DLD1 (cell line): ENCODE measurements around the gene TRIM24.
"Not testable (repeated sequence)": the region's sequence is repeated elsewhere in the genome, so short reads cannot be mapped to it uniquely, and the experiment has no call there.

Source experiments
- in situ Hi-C: cut with HindIII; loops from 2 replicates; pipeline ENCODE4 v1.10.0; 2017; ENCODE audit warnings: low sequenced_read_pairs

TRIM24 gene

DNA sequence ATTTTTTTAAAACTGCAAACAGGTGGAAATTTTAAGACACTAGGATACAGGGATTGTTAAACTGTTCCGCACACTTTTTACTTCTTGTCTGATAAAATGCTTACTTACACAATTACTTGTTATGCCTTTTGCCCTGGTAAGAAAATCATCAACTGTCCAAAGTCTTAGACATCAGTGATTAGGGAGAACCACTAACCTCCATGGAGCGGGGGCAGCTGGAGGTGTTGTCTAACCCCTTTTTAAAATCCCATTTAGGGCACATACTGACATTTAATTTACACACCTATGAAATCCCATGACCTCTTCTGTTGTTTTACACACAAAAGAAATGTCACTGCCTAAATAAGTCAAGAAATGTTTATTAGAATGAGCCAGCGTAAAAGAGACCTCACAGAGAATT is 65.7 kb downstream of the TRIM24 start:
- in situ Hi-C loops: no loop called here

DNA sequence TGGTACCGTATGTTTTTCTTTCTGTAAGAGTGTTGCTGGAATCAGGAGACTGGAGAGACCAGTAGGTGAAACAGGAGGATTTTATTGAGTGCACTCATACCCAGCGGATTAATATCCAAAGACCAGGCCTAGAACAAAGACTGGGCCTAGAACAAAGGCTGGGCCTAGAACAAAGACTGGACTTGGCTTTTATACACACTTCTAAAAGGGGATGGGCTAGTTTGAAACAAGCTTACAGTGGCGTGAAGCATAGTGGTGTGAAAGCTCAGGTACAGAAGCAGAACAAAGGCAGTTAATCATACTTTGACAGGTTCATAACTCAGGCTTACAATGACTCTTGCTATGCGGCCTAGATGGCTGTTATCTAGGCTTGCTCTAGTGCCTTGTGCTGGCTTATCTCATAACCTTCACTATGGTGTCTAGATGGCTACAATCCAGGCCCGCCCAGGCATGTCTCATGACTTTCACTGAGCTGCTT is 67.7 kb downstream of the TRIM24 start:
- in situ Hi-C loops: no loop called here

DNA sequence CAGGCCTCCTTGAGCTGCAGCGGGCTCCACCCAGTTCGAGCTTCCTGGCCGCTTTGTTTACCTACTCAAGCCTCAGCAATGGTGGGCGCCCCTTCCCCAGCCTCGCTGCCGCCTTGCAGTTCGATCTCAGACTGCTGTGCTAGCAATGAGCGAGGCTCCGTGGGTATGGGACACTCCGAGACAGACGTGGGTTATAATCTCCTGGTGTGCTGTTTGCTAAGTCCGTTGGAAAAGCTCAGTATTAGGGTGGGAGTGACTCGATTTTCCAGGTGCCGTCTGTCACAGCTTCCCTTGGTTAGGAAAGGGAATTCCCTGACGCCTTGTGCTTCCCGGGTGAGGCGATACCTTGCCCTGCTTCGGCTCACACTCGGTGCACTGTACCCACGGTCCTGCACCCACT is 76.8 kb downstream of the TRIM24 start:
- in situ Hi-C loops: not testable (repeated sequence)

DNA sequence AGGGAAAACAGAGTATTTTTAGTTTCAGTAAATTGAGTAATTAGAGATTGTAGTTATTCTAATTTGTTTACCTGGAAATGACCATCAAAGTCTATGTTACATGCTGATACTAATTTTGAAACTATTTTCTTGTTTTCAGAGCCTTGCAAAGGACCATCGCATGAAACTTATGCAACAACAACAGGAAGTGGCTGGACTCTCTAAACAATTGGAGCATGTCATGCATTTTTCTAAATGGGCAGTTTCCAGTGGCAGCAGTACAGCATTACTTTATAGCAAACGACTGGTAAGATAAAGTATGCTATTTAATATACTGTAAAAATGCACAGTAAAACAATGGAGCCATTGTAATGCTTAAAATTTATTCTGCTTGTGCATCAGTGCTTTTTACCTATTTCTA is 78.5 kb downstream of the TRIM24 start:
- in situ Hi-C loops: no loop called here

DNA sequence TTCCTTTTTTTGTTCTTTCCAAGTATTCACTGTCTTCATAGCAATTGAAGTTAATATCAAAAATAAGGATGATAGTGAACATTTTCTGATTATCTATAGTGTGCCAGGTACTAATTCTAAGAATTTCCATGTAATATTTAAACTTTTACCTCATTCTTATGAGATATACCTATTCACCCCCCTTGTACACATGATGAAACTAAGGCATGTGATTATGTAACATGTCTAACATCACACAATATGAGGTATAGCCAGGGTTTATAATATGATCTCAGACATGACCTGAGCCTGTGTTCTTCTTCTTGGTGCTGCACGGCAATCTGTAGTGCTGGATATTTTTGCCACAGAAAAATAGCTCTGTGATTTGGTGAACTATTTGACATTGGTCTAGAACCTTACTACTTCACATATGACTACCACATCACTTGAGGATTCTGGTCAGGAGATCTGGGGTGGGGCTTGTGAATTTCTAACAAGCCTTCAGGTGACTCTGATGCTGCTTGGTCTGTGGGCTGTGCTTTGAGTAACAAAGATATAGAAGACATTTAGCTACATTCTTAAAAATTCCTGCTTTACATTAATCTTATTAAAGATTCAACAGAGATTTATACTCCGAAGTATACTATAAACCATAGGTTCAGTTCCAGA is 79.1 kb downstream of the TRIM24 start:
- in situ Hi-C loops: no loop called here

DNA sequence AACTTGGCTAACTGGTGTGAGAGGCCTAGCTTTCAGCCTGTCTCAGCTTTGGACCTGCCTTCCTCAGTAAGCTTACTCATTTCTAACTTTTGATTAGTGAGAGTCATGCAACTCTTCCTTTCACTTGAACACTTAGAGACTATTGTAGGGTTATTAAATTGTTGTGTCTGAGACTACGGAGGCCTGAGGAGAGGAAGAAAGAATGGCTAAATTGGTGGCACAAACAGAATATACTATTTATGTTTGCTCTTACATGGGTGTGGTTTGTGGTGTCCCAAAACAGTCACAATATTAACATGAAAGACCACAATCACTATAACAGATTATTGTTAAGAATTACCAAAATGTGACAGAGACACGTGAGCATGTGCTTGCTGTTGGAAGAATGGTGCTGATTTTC is 82.1 kb downstream of the TRIM24 start:
- in situ Hi-C loops: no loop called here

DNA sequence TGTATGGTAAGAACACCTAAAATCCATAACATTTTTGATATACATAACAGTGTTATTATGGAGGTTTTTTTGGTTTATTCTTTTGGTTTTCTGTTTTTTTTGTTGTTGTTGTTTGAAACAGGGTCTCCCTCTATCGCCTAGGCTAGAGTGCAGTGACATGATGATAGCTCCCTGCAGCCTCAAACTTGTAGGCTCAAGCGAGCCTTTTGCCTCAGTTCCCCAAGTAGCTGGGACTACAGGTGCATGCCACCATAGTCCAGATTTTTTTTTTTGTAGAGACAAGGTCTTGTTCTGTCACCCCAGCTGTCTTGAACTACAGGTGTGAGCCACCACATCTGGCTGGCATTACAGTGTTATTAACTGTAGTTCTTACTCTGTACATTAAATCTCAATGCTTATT is 83.7 kb downstream of the TRIM24 start:
- in situ Hi-C loops: no loop called here

DNA sequence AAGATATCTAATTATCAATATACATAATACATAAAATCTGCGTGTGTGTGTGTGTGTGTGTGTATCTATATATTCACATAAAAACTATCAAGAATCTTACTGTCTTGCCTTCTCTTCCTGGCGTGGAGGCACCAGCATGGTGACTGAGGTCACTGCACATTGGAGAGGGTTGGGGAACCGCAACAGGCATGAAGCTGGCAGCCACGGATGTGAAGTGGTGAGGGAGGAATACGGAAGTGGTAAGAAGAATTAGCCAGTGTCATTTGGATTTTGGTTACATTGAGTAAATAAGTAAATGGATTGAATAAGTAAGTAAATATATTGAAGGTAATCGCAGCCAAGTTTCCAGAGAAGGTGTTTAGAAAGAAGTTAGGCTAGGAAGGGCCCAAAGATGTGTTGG is 85.1 kb downstream of the TRIM24 start:
- in situ Hi-C loops: no loop called here

DNA sequence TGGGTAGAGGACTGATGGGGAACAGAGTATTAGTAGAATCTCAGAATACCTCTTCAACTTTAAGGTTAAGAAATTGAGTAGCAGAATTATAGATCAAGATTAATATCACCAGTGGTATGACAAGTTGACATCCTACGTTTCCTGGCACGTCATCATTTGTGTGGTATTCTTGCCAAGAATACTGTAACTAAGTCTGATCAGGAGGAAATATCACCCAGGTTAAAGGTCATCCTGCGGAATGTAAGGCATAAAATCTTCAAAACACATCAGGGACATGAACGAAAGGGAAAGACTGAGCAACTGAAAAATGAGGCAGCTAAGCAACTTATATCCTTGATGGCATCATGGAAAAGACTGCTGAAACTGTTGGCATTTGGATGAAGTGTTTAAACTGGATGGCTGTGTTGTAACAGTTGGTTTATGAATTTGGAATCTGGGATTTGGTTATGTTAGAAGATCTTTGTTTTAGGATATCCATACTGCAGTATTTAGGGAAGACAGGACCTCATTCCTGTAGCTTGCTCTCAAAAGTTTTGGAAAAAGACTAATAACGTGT is 86.1 kb downstream of the TRIM24 start:
- in situ Hi-C loops: no loop called here

DNA sequence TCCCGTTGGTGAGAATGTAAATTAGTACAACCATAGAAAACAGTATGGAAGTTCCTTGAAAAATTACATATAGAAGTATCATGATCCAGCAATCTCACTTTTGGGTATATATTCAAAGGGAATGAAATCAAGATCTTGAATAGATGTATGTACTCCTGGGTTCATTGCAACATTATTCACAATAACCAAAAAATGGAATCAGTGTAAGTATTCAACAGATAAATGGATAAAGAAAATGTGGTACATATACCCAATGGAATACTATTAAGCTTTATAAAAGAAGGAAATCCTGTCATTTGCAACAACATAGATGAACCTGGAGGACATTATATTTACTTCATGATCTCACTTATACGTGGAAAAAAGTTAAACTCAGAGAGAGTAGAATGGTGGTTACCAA is 86.8 kb downstream of the TRIM24 start:
- in situ Hi-C loops: no loop called here

DNA sequence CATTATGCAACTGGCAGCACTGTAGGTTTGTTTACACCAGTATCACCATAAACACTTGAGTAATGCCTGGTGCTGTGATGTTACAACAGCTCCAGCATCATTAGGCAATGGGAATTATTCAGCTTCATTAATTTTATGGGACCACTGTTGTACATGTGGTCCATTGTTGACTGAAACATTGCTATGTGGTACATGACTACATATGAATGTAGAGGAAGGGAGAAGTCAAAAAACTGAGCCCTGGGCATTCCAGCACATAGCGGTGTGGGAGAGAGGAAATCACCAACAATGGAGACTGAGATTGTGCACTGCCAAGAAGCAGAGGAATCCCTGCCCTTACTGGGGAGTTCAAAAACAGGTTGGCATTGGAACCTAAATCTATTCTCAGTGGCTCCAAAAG is 89.0 kb downstream of the TRIM24 start:
- in situ Hi-C loops: no loop called here

DNA sequence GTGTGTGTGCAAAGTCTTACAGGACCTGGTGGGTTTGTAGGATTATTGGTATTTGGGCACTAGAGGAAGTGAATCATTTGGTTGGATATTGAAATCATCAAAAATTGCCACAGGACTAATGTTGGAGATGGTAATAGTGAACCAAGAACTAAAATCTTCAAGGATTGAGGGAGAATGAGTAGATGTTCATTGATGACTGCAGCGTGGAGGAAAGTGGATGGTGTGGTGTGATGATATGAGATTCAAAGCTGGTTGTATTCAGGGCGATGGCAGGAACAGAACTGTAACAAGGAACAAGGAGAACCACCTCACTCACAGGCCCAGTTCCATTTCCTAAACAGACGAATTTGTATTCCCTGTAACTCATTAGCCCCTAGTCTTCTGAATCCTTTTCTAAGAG is 90.3 kb downstream of the TRIM24 start:
- in situ Hi-C loops: no loop called here

DNA sequence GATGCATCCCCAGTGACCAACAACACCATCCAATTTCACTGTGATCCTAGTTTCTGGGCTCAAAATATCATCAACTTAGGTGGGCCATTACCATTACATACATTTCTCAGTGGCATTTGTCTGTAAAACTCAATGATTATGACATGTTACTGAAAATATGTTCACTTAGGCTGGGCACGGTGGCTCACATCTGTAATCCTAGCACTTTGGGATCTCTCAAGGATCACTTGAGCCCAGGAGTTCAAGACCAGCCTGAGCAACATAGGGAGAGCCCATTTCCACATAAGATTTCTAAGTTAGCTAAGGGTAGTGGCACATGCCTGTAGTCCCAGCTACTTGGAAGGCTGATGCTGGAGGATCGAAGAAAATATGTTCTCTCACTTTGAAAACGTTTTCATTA is 91.0 kb downstream of the TRIM24 start:
- in situ Hi-C loops: no loop called here

DNA sequence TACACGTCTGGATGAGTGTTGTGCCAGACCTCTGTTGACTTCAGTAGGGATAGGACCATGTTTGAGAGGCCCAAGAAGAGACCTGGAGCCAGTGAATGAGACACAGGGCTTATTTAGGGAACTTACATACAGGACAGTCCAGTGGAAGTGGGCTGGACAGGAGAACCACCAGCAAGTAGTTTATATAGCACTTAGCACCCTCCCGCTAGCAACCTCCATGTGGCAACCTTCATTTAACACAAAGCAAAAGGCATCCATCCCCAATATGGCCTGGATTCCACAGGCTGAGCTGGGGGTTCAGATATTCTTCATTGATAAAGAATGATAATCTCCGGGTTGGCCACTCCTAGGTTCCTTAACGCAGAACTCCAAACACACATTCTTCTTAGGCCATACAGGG is 93.7 kb downstream of the TRIM24 start:
- in situ Hi-C loops: no loop called here

DNA sequence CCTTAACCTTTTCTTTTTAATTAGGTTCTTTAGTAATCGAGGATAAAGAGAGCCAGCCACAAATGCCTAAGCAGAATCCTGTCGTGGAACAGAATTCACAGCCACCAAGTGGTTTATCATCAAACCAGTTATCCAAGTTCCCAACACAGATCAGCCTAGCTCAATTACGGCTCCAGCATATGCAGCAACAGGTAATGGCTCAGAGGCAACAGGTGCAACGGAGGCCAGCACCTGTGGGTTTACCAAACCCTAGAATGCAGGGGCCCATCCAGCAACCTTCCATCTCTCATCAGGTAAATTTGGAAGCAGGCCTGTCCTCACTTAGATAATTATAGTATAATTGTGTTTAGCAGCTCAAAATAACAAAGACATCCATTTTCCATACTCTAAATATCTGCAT is 94.6 kb downstream of the TRIM24 start:
- in situ Hi-C loops: no loop called here

DNA sequence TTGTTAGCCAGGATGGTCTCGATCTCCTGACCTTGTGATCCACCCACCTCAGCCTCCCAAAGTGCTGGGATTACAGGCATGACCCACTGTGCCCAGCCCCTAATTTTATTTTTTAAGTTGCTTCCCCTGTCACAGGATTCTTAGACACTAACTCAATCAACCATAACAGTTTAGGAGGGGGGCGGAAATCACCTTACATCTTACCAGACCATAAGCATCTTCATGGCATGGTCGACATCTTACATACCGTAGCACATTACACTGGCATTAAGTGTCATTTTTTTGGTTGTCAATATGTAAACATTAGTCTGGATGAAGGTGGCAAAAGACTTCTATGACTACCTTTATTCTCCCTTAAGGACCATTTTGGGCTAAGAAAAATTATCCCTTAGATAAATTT is 95.6 kb downstream of the TRIM24 start:
- in situ Hi-C loops: no loop called here

DNA sequence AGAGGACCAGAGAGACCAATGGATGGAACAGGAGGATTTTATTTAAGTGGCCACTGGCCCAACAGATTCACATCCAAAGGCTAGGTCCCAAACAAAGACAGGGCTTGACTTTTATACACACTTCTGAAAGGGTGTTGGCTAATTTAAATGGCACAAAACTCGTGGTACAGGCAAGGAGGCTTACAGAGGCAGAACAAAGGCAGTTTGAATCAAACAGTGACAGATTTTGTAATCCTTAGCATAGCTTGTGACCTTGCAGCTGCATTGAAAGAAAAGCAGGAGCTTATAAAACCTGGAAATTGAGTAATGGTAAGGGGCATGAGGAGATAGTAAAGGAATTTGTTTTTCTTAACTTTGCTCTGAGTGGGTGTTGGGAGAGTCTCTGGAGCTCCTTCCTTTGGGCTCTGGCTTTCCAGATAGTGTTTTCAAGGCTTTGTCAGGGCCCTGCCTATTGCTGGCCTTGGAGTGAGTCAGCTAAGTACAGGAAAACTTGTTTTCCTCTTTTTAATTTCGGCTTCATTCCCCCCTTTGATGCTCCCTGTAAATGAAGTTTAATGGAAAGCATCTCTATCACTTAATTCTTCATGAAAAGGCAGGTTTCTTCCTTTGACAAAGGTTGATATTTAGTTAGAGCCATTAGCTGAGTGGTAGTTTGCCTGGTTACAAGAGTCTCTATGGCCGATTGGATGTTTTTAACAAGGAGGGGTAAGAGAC is 96.9 kb downstream of the TRIM24 start:
- in situ Hi-C loops: no loop called here

DNA sequence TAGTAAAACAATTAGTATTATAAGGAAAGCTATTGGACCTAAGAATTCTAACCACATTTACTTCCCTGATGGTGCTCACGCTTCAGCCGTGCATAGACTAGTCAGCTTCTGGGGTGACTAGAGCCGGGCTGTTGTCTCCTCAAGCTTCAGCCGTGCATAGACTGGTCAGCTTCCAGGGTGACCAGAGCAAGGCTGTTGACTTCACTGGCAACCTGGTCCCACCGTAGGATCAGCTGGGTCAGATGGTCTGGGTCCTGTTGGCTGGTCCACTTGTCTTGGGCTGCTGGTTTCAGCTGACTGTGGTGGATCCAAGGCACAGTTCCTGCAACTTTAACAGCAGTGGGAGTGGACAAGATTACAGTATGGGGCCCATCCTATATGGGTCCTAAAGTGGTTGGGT is 99.4 kb downstream of the TRIM24 start:
- in situ Hi-C loops: no loop called here

DNA sequence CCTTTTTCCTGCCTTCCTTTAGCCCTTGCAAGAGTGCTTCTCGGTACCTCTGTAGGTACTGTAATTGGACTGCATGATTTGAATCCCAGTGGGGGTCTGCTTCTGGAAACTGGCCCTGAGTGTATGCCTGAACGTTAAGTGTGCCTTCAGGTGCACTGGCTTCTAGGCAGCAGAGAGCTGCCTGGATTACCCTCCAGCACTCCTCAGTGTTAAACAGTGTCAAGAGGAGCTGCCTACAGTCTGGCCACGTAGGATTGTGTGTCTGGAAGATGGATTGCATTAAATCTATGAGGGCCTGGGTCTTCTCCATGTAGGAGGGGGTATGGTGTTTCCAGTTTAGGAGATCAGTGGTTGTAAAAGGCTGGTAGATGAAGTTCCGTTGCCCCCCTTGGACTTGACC is 103.7 kb downstream of the TRIM24 start:
- in situ Hi-C loops: no loop called here

DNA sequence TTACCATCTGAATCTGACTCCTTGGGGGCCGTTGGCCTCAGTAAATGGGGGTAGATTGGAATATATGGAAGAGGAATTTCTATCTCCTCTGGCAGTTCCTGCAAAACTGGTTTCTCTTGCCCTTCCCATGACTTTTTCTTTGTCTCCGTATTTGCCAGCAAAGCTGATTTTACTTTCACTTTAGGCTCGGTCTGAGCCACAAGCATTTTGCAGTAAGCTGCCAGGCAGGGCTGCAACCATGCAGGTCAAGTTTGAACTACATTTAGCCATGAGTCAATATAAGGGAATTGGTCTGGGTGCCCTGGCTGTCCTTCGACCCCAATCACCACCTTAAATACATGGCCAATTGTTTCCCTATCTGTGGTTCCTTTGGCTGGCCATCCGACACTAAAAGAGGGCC is 104.3 kb downstream of the TRIM24 start:
- in situ Hi-C loops: no loop called here

DNA sequence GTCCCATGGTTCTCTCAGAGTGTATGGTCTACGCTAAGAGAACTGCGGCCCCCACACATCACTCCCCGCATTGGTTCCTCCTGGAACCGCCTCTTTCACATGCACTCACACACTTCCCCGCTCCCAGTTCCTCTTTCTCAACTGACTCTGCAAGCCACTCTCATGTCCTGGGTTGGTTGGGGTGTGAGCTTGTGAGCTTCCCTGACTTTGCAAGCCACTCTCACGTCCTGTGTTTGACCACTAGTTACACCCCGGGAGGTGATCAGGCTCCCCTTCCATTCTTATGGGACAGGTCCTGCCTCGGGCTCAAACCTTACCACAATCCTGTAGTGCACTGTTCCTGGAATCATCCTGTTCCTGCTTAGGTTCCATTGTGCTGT is 105.0 kb downstream of the TRIM24 start:
- in situ Hi-C loops: no loop called here

DNA sequence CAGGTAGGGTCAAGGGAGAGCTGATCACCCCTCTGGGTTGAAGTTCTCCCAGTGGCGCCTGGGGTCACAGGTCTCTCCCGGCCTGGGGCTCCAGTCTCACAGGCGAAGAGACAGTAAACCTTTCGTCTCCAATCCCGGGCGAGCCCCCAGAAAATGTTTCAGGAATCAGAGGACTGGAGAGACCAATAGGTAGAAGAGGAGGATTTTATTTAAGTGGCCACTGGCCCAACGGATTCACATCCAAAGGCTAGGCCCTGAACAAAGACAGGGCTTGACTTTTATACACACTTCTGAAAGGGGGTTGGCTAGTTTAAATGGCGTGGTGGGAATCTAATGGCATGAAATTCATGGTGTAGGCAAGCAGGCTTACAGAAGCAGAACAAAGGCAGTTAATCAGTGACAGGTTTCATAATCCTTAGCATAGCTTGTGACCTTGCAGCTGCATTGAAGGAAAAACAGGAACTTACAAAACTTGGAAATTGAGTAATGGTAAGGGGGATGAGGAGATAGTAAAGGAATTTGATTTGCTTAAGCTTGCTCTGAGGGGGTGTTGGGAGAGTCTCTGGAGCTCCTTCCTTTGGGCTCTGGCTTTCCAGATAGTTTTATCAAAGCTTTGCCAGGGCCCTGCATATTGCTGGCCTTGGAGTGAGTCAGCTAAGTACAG is 105.5 kb downstream of the TRIM24 start:
- in situ Hi-C loops: no loop called here
